DOHH2 (cell line): ENCODE measurements around the gene NFE2L3.

Experiments used
- EZH2phosphoT487 ChIP-seq: fragments of 200-600 bp; sonication (generic); IDR thresholded peaks from 2 replicates; pipeline ENCODE4 v1.6.1; 2017; ENCODE audit warnings: borderline replicate concordance, mild to moderate bottlenecking, antibody characterized with exemption, low read length, moderate library complexity, mixed read lengths
- TF ChIP-seq, protein P1 (sequence below): fragments of 200-600 bp; sonication (generic); IDR thresholded peaks from one replicate; pipeline ENCODE4 v1.5.1; 2014; ENCODE audit warnings: antibody characterized with exemption, mild to moderate bottlenecking, low read depth, low read length; ENCODE audit not compliant: poor library complexity, severe bottlenecking

DNA sequence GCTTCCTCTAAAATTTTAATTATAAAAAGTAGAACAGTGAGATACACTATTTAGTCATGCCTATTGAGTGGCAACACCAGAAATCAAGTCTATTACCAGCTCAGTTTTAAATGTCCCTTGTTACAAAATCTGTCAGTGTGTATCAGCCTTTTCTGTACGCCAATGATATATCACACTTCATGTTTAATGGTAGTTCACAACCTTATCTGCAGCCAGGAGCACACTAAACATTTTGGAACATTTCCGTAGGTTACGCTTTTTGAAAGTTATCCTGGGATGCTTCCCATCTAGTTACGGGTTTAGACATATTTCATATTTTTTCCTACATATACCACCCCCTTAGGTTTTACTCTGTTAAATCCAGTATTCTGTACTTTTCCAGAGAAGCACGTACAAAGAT, 43.2 kb downstream of the NFE2L3 start:
- TF ChIP-seq, protein P1, sequence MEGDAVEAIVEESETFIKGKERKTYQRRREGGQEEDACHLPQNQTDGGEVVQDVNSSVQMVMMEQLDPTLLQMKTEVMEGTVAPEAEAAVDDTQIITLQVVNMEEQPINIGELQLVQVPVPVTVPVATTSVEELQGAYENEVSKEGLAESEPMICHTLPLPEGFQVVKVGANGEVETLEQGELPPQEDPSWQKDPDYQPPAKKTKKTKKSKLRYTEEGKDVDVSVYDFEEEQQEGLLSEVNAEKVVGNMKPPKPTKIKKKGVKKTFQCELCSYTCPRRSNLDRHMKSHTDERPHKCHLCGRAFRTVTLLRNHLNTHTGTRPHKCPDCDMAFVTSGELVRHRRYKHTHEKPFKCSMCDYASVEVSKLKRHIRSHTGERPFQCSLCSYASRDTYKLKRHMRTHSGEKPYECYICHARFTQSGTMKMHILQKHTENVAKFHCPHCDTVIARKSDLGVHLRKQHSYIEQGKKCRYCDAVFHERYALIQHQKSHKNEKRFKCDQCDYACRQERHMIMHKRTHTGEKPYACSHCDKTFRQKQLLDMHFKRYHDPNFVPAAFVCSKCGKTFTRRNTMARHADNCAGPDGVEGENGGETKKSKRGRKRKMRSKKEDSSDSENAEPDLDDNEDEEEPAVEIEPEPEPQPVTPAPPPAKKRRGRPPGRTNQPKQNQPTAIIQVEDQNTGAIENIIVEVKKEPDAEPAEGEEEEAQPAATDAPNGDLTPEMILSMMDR: no peak
- no peak for TF ChIP-seq EZH2phosphoT487
